PFSK-1 (cell line): ENCODE results near the gene RRH.

Experiments
- FOXP2 ChIP-seq: optimal IDR thresholded peaks from 2 replicates; pipeline ENCODE3; 2011; ENCODE audit warnings: borderline replicate concordance, control low read depth, inconsistent platforms; ENCODE audit not compliant: insufficient read depth; ENCODE audit errors: extremely low read length, extremely low read depth
- POLR2AphosphoS5 ChIP-seq: IDR thresholded peaks from 2 replicates; pipeline ENCODE4 v1.6.1; 2012; ENCODE audit warnings: low read depth, mild to moderate bottlenecking, control low read depth, low read length, moderate library complexity
- REST ChIP-seq, 2 experiments: IDR thresholded peaks; 2 replicates each; pipeline versions ENCODE4 v1.6.1 to v1.8.0; 2011 to 2012; ENCODE audit warnings: low read depth in 2 of 2, low read length in 2 of 2, control low read depth in 1 of 2, inconsistent platforms in 1 of 2, mild to moderate bottlenecking in 1 of 2, moderate library complexity in 1 of 2; ENCODE audit not compliant: insufficient read depth in 1 of 2
- SIN3A ChIP-seq: IDR thresholded peaks from 2 replicates; pipeline ENCODE4 v1.6.1; 2012; ENCODE audit warnings: mild to moderate bottlenecking, low read length, moderate library complexity, borderline replicate concordance; ENCODE audit not compliant: insufficient read depth
- TAF1 ChIP-seq: IDR thresholded peaks from 2 replicates; pipeline ENCODE4 v1.6.1; 2012; ENCODE audit warnings: low read length, control low read depth, borderline replicate concordance; ENCODE audit not compliant: insufficient read depth

The RRH gene

GRCh38 chr4:109810552-109811387 lies 17.0 kb upstream of the RRH start:
- no peak for TF ChIP-seq FOXP2
- TF ChIP-seq POLR2AphosphoS5 = no peak
- TF ChIP-seq SIN3A = no peak
- TF ChIP-seq TAF1 = no peak
- TF ChIP-seq REST (IDR thresholded peaks at IDR 0.05; ENCODE audit: insufficient read depth in 1 of 2, low read depth in 2 of 2, low read length in 2 of 2) = no peak

- TF ChIP-seq SIN3A (no peak), REST (IDR thresholded peaks at IDR 0.05; ENCODE audit: insufficient read depth in 1 of 2, low read depth in 2 of 2, low read length in 2 of 2) (no peak), TAF1 (no peak), POLR2AphosphoS5 (no peak), FOXP2 (no peak)
Observed at GRCh38 chr4:109811707-109812106, 16.1 kb upstream of the RRH start.

GRCh38 chr4:109815151-109816081 lies 12.4 kb upstream of the RRH start, which contains the start of gene GAR1:
GAR1 (plus strand) TSS chr4:109815762; CDS start chr4:109816165, 403 bp downstream.
- TF ChIP-seq POLR2AphosphoS5 (peak; percentile 65), REST (IDR thresholded peaks at IDR 0.05; ENCODE audit: insufficient read depth in 1 of 2, low read depth in 2 of 2, low read length in 2 of 2) (no peak), TAF1 (peak; percentile 53; the same call in 1 of the 2 replicates), SIN3A (peak; percentile 91; the same call in 1 of the 2 replicates)

GRCh38 chr4:109816082-109816442 lies 11.7 kb upstream of the RRH start:
- TF ChIP-seq SIN3A = no peak
- TF ChIP-seq TAF1 = no peak
- no peak for TF ChIP-seq POLR2AphosphoS5
- no peak for TF ChIP-seq REST (IDR thresholded peaks at IDR 0.05; ENCODE audit: insufficient read depth in 1 of 2, low read depth in 2 of 2, low read length in 2 of 2)
- no peak for TF ChIP-seq FOXP2
